Activated CD4-positive, alpha-beta T cell treated with anti-CD3 and anti-CD28 coated beads, Interleukin-2, amount 50 U/mL, for 24 hours (primary cell): ENCODE measurements around the gene PMP22.

ENCODE experiments used
- DNase-seq, 2 donors: peaks; one replicate each; pipeline ENCODE4 v3.0.0-alpha.2; 2020; ENCODE audit warnings: low read depth in 1 of 2, low spot score in 1 of 2

Gene PMP22

GRCh38 chr17:15265131-15265530 lies at the start of gene PMP22:
Gene PMP22 (minus strand): TSS chr17:15265326. CDS start chr17:15260727, 4,599 bp downstream.
- no peak for DNase-seq

- no peak for DNase-seq
Measured at GRCh38 chr17:15311996-15312395, 46.9 kb upstream of the PMP22 start.

GRCh38 chr17:15309793-15310192 lies 44.7 kb upstream of the PMP22 start:
- no peak for DNase-seq

- DNase-seq, result no peak
Measured at GRCh38 chr17:15309236-15309635, 44.1 kb upstream of the PMP22 start.

- no peak for DNase-seq
Measured at GRCh38 chr17:15308758-15309157, 43.6 kb upstream of the PMP22 start.

GRCh38 chr17:15307710-15308111 lies 42.6 kb upstream of the PMP22 start:
- no peak for DNase-seq

- no peak for DNase-seq
Measured at GRCh38 chr17:15303851-15304250, 38.7 kb upstream of the PMP22 start.

- no peak for DNase-seq
Measured at GRCh38 chr17:15303268-15303667, 38.1 kb upstream of the PMP22 start.

- DNase-seq, result no peak
Measured at GRCh38 chr17:15301845-15302244, 36.7 kb upstream of the PMP22 start.

- no peak for DNase-seq
Measured at GRCh38 chr17:15298176-15298575, 33.0 kb upstream of the PMP22 start.

- DNase-seq, result no peak
Measured at GRCh38 chr17:15293558-15293957, 28.4 kb upstream of the PMP22 start.

- DNase-seq, result no peak
Measured at GRCh38 chr17:15291674-15292361, 26.7 kb upstream of the PMP22 start.

- no peak for DNase-seq
Measured at GRCh38 chr17:15290605-15291004, 25.5 kb upstream of the PMP22 start.

- no peak for DNase-seq
Measured at GRCh38 chr17:15289285-15290183, 24.4 kb upstream of the PMP22 start.

GRCh38 chr17:15288859-15289258 lies 23.7 kb upstream of the PMP22 start:
- DNase-seq, result no peak

GRCh38 chr17:15287538-15288267 lies 22.6 kb upstream of the PMP22 start:
- no peak for DNase-seq

- DNase-seq, result no peak
Measured at GRCh38 chr17:15285466-15285865, 20.3 kb upstream of the PMP22 start.

- no peak for DNase-seq
Measured at GRCh38 chr17:15284537-15284936, 19.4 kb upstream of the PMP22 start.

GRCh38 chr17:15284107-15284506 lies 19.0 kb upstream of the PMP22 start:
- DNase-seq, result no peak

GRCh38 chr17:15281909-15282308 lies 16.8 kb upstream of the PMP22 start:
- DNase-seq, result no peak

GRCh38 chr17:15278924-15279477 lies 13.9 kb upstream of the PMP22 start:
- no peak for DNase-seq
